Hepatocyte (in vitro differentiated cells): ENCODE results near the gene C4A. TPM values are rescaled to one million over a fixed set of nuclear protein-coding genes. Genes with fewer than 3 reads are reported as not detected.
A peak's percentile ranks its signal among the peaks of the same experiment; 100 is the strongest.

Experiments
- DNase-seq: peaks from one replicate; pipeline ENCODE4 v3.0.0-alpha.2; 2016; ENCODE audit warnings: low spot score
- H2AFZ ChIP-seq: fragments of 200-600 bp; sonication (generic); 2 replicates; pipeline ENCODE4 v1.6.0; 2016; ENCODE audit warnings: antibody characterized with exemption, mild to moderate bottlenecking
- H3K27ac ChIP-seq: fragments of 200-600 bp; sonication (generic); 2 replicates; pipeline ENCODE4 v1.5.1; 2016; ENCODE audit warnings: mild to moderate bottlenecking
- H3K27me3 ChIP-seq: fragments of 200-600 bp; sonication (generic); 2 replicates; pipeline ENCODE4 v1.6.1; 2016
- H3K36me3 ChIP-seq: fragments of 200-600 bp; sonication (generic); replicated peaks from 2 replicates; pipeline ENCODE4 v1.5.1; 2016; ENCODE audit warnings: low read depth; ENCODE audit not compliant: insufficient read depth
- H3K4me1 ChIP-seq: fragments of 200-600 bp; sonication (generic); 2 replicates; pipeline ENCODE4 v1.5.1; 2016; ENCODE audit warnings: mild to moderate bottlenecking, moderate library complexity; ENCODE audit not compliant: insufficient read depth
- H3K4me2 ChIP-seq: fragments of 200-600 bp; sonication (generic); 2 replicates; pipeline ENCODE4 v1.6.0; 2016
- H3K4me3 ChIP-seq: fragments of 200-600 bp; sonication (generic); 2 replicates; pipeline ENCODE4 v1.5.1; 2016; ENCODE audit warnings: mild to moderate bottlenecking
- H3K79me2 ChIP-seq: fragments of 200-600 bp; sonication (generic); 2 replicates; pipeline ENCODE4 v1.6.0; 2017; ENCODE audit warnings: mild to moderate bottlenecking
- H3K9me2 ChIP-seq: fragments of 200-600 bp; sonication (generic); replicated peaks from 2 replicates; pipeline ENCODE4 v1.6.0; 2017; ENCODE audit warnings: mild to moderate bottlenecking; ENCODE audit not compliant: insufficient read depth
- H3K9me3 ChIP-seq: fragments of 200-600 bp; sonication (generic); 2 replicates; pipeline ENCODE4 v1.5.1; 2016; ENCODE audit warnings: low read depth, mild to moderate bottlenecking
- H4K20me1 ChIP-seq: fragments of 200-600 bp; sonication (generic); 2 replicates; pipeline ENCODE4 v1.6.0; 2016; ENCODE audit warnings: mild to moderate bottlenecking; ENCODE audit not compliant: insufficient read depth, poor library complexity, severe bottlenecking
- EZH2 ChIP-seq: fragments of 200-600 bp; sonication (generic); IDR thresholded peaks from 2 replicates; pipeline ENCODE4 v1.6.1; 2016; ENCODE audit warnings: antibody characterized with exemption, mild to moderate bottlenecking, borderline replicate concordance
- EZH2phosphoT487 ChIP-seq: fragments of 200-600 bp; sonication (generic); IDR thresholded peaks from one replicate; pipeline ENCODE4 v1.6.1; 2018; ENCODE audit warnings: antibody characterized with exemption, mild to moderate bottlenecking, low read depth, moderate library complexity; ENCODE audit not compliant: unreplicated experiment, severe bottlenecking
- WGBS: methylation state at CpG from one replicate; pipeline ENCODE4 v1.1.6; 2016; ENCODE audit warnings: low lambda C conversion rate; ENCODE audit errors: missing lambda C conversion rate; 5-methylcytosine and 5-hydroxymethylcytosine counted together
- polyA plus RNA-seq: library from polyadenylated mRNA; unstranded; fragments of >200 nt; fragmentation: Nextera tagmentation; extraction: Ambion mirVana; gene quantifications from 2 replicates; pipeline ENCODE4 v1.2.1, GENCODE V29; 2016
- total RNA-seq: library from RNA; depleted of rRNA; stranded (reverse); fragments of >200 nt; gene quantifications from 2 replicates; pipeline ENCODE4 v1.2.3, GENCODE V29; 2014
- TF ChIP-seq, protein P1 (sequence below): fragments of 200-600 bp; sonication (generic); IDR thresholded peaks from 2 replicates; pipeline ENCODE4 v1.5.1; 2016; ENCODE audit warnings: antibody characterized with exemption, mild to moderate bottlenecking; ENCODE audit not compliant: poor library complexity

The C4A gene
- total and polyA plus RNA-seq, 2 experiments from 2014 or later, result 66.8 to 74.4 TPM

GRCh38 chr6:31969712-31970603 is 11.9 kb upstream of the C4A start:
- Histone ChIP-seq H3K4me1 (peaks cover 19% of the 10 kb centered on the region), H3K79me2 (peaks cover 36% of the 10 kb centered on the region), H3K9me3 (no peaks in the 10 kb centered on the region), H3K27me3 (no peaks in the 10 kb centered on the region), H3K4me2 (peak overlapping the region; percentile 92), H3K9me2 (no peaks in the 10 kb centered on the region), H3K36me3 (no peaks in the 10 kb centered on the region), H4K20me1 (no peaks in the 10 kb centered on the region), H2AFZ (no peak overlapping the region), H3K4me3 (no peak overlapping the region), H3K27ac (peak overlapping the region; percentile 40)
- 88% methylated on average over 17 of the region's 17 CpGs for WGBS
- TF ChIP-seq EZH2 (no peak), EZH2phosphoT487 (no peak)
- TF ChIP-seq, protein P1, sequence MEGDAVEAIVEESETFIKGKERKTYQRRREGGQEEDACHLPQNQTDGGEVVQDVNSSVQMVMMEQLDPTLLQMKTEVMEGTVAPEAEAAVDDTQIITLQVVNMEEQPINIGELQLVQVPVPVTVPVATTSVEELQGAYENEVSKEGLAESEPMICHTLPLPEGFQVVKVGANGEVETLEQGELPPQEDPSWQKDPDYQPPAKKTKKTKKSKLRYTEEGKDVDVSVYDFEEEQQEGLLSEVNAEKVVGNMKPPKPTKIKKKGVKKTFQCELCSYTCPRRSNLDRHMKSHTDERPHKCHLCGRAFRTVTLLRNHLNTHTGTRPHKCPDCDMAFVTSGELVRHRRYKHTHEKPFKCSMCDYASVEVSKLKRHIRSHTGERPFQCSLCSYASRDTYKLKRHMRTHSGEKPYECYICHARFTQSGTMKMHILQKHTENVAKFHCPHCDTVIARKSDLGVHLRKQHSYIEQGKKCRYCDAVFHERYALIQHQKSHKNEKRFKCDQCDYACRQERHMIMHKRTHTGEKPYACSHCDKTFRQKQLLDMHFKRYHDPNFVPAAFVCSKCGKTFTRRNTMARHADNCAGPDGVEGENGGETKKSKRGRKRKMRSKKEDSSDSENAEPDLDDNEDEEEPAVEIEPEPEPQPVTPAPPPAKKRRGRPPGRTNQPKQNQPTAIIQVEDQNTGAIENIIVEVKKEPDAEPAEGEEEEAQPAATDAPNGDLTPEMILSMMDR, result no peak
- DNase-seq, result no peak

DNA sequence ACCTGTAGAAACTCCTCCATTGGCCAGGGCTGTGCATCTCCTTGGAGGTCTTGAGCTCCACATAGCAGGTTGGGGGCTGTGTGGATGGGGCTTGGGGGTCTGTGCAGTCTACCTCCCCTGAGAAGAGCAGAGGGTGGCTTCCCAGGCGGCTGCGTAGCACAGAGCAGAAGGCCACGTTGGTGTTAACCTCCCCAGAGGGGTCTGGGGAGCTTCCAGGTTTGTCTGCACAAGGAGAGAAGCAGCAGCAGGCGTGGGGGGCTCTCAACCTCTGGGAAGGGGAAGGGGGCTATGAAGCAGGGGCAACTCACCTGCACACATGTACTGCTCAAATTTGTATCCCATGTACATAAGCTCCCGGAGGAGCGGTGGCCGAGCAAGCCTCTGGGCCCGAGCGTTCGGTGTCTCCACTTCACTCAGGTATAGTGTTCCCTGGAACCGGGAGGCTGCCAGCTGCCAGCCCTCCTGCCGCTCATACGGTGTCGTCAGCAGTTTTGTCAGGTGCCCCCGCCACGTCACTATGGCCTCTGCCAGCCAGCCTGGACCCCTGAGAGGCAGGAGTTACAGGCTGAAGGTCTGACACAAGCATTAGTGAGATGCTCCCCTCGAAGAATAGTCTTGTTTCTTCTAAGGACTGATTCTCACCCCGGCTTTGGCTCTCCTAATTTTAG is 11.1 kb upstream of the C4A start:
- Histone ChIP-seq H3K9me3 (no peaks in the 10 kb centered on the region), H4K20me1 (no peaks in the 10 kb centered on the region), H3K4me3 (no peak overlapping the region), H3K9me2 (no peaks in the 10 kb centered on the region), H3K4me1 (peaks cover 19% of the 10 kb centered on the region), H3K27me3 (no peaks in the 10 kb centered on the region), H3K4me2 (peak overlapping the region; percentile 92), H2AFZ (no peak overlapping the region), H3K79me2 (peaks cover 36% of the 10 kb centered on the region), H3K36me3 (no peaks in the 10 kb centered on the region), H3K27ac (peak overlapping the region; percentile 95)
- no peak for DNase-seq
- no peak for TF ChIP-seq EZH2
- TF ChIP-seq, protein P1, result no peak
- TF ChIP-seq EZH2phosphoT487, result no peak
- 94% methylated on average over 18 of the region's 18 CpGs for WGBS

DNA sequence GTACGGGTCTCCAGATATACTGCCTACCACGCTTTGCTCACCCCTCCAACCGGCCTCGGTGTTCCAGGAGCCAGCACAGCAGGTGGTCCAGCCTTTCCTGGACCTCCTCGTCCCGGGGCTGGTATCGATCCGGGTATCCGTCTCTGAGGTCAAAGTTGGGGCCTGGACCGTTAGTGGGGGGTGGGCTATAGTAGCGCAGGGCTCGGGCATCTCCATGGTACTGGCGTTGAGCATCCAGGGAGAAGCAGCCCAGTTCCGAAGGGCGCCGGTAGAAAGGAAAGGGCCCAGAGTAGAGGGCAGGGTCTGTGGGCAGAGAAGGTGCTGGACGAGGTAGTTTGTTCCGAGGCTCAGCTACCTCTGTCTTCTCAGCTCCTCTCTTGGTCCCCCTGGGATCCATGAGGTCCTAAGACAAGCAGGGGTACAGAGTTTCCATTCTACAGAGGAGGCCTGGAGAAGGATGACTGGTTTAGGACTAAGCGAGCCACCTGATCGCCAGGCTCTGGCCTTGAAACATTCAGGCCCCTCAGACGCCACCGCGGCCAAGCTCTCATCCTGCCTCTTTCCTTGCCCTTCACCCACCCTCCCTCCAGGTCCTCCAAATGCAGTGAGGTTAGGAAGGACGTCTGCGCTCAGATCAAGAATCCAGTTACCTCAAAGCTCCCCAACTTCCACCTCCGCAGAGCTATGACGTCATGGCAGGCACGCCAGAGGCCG is 10.4 kb upstream of the C4A start:
- TF ChIP-seq, protein P1, result no peak
- TF ChIP-seq EZH2phosphoT487 (no peak), EZH2 (no peak)
- no peaks in the 10 kb centered on the region for H3K9me3 ChIP-seq
- H3K36me3 ChIP-seq, result no peaks in the 10 kb centered on the region
- 61% methylated on average over 29 of the region's 29 CpGs for WGBS
- peak overlapping the region; percentile 92 for H3K4me2 ChIP-seq
- H3K4me1 ChIP-seq, result peaks cover 19% of the 10 kb centered on the region
- peak overlapping the region; percentile 58 for H3K4me3 ChIP-seq
- peak overlapping the region; percentile 7 for H2AFZ ChIP-seq
- H3K27me3 ChIP-seq, result no peaks in the 10 kb centered on the region
- no peaks in the 10 kb centered on the region for H3K9me2 ChIP-seq
- no peaks in the 10 kb centered on the region for H4K20me1 ChIP-seq
- no peak for DNase-seq
- H3K27ac ChIP-seq, result peak overlapping the region; percentile 95
- H3K79me2 ChIP-seq, result peaks cover 36% of the 10 kb centered on the region
